Panc1 (cell line): Measurements from ENCODE around the gene CACUL1. TPM values are rescaled to one million over a fixed set of nuclear protein-coding genes. Genes with fewer than 3 reads are reported as not detected.

Experiments
- ATAC-seq: fragments of 200-7000 bp; cut with Tn5 transposase; 2 replicates; pipeline ENCODE4 v1.9.1; 2020; ENCODE audit warnings: mild to moderate bottlenecking, moderate library complexity
- BruUV-seq: library from RNA; stranded (reverse); fragments of 400-500 nt; replicated peaks from 2 replicates; lab custom pipeline; 2021; lab: Mats Ljungman, UMichigan
- CTCF ChIA-PET: fragments of 300-600 bp; sonication (Branson Sonifier 250); formaldehyde crosslinking; loops from one replicate; lab custom pipeline; 2022; ENCODE audit warnings: antibody characterized with exemption; lab: Charles Lee
- POLR2A ChIA-PET: fragments of 300-600 bp; sonication (Branson Sonifier 250); formaldehyde crosslinking; loops from one replicate; lab custom pipeline; 2022; ENCODE audit warnings: antibody characterized with exemption; lab: Charles Lee
- DNase-seq: peaks from one replicate; pipeline ENCODE4 v3.0.0-alpha.2; 2010; ENCODE audit warnings: low read depth, low spot score
- H3K27ac ChIP-seq: 2 replicates; pipeline ENCODE4 v1.5.1; 2011; ENCODE audit warnings: mild to moderate bottlenecking, low read length, inconsistent platforms
- H3K27me3 ChIP-seq: fragments of 200-500 bp; sonication (Bioruptor generic); 2 replicates; pipeline ENCODE4 v1.6.0; 2014; ENCODE audit warnings: low read length, inconsistent platforms; ENCODE audit not compliant: control insufficient read depth, insufficient read depth
- H3K36me3 ChIP-seq: fragments of 200-500 bp; sonication (Bioruptor generic); 2 replicates; pipeline ENCODE4 v1.5.1; 2014; ENCODE audit warnings: inconsistent platforms, mild to moderate bottlenecking, low read length, moderate library complexity; ENCODE audit not compliant: control insufficient read depth, insufficient read depth
- H3K4me1 ChIP-seq: 2 replicates; pipeline ENCODE4 v1.5.1; 2011; ENCODE audit warnings: inconsistent platforms, mild to moderate bottlenecking, low read length, moderate library complexity; ENCODE audit not compliant: control insufficient read depth, insufficient read depth
- H3K4me3 ChIP-seq, 2 experiments: 2 replicates each; pipeline ENCODE4 v1.5.1; 2011 to 2012; ENCODE audit warnings: low read depth in 2 of 2, low read length in 2 of 2, mild to moderate bottlenecking in 2 of 2, inconsistent platforms in 1 of 2, moderate library complexity in 1 of 2
- H3K9me3 ChIP-seq: fragments of 200-500 bp; sonication (Bioruptor generic); 2 replicates; pipeline ENCODE4 v1.5.1; 2014; ENCODE audit warnings: low read depth, mild to moderate bottlenecking, inconsistent platforms, low read length, moderate library complexity; ENCODE audit not compliant: control insufficient read depth, insufficient read depth
- POLR2AphosphoS5 ChIP-seq: IDR thresholded peaks from 2 replicates; pipeline ENCODE4 v1.6.1; 2012; ENCODE audit warnings: mild to moderate bottlenecking, low read depth, low read length, moderate library complexity
- SIN3A ChIP-seq: IDR thresholded peaks from 2 replicates; pipeline ENCODE4 v1.6.1; 2012; ENCODE audit warnings: low read depth, mild to moderate bottlenecking, low read length, moderate library complexity, borderline replicate concordance; ENCODE audit not compliant: insufficient read depth
- TCF7L2 ChIP-seq: IDR thresholded peaks from 2 replicates; pipeline ENCODE4 v1.6.1; 2011; ENCODE audit warnings: mild to moderate bottlenecking, low read depth, low read length, inconsistent platforms
- in situ Hi-C: cut with HindIII; loops from 2 replicates; pipeline ENCODE4 v1.10.0; 2016; ENCODE audit warnings: low sequenced_read_pairs, low pct_unique_long_range_greater_than_20kb
- intact Hi-C: fragments of 100-400 bp; cut with micrococcal nuclease; formaldehyde crosslinking; loops from one replicate; pipeline ENCODE4 v1.10.0; 2022; ENCODE audit not compliant: unreplicated experiment
- total RNA-seq: library from RNA; stranded (reverse); gene quantifications from one replicate; pipeline ENCODE4 v1.2.1, GENCODE V29; 2021; ENCODE audit not compliant: unreplicated experiment
- TF ChIP-seq, protein P1 (sequence below): fragments of 450-650 bp; IDR thresholded peaks from 2 replicates; pipeline ENCODE4 v1.5.1; 2017; ENCODE audit warnings: mild to moderate bottlenecking
- TF ChIP-seq, protein P2 (sequence below), 2 experiments: IDR thresholded peaks; 2 replicates each; pipeline ENCODE4 v1.6.1; 2011 to 2012; ENCODE audit warnings: low read depth in 2 of 2, control low read depth in 1 of 2, low read length in 1 of 2, mild to moderate bottlenecking in 1 of 2, moderate library complexity in 1 of 2; ENCODE audit not compliant: insufficient read depth in 1 of 2

The CACUL1 gene
- total RNA-seq, 1 experiment from 2014 or later: 44.1 TPM

- ChIA-PET POLR2A (no interaction called here), CTCF (no interaction called here)
- in situ Hi-C loops (no loop called here), intact Hi-C loops (no loop called here)
- no TSS peak for BruUV-seq
- TF ChIP-seq, protein P1, sequence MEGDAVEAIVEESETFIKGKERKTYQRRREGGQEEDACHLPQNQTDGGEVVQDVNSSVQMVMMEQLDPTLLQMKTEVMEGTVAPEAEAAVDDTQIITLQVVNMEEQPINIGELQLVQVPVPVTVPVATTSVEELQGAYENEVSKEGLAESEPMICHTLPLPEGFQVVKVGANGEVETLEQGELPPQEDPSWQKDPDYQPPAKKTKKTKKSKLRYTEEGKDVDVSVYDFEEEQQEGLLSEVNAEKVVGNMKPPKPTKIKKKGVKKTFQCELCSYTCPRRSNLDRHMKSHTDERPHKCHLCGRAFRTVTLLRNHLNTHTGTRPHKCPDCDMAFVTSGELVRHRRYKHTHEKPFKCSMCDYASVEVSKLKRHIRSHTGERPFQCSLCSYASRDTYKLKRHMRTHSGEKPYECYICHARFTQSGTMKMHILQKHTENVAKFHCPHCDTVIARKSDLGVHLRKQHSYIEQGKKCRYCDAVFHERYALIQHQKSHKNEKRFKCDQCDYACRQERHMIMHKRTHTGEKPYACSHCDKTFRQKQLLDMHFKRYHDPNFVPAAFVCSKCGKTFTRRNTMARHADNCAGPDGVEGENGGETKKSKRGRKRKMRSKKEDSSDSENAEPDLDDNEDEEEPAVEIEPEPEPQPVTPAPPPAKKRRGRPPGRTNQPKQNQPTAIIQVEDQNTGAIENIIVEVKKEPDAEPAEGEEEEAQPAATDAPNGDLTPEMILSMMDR: no peak
- TF ChIP-seq SIN3A: no peak
- TF ChIP-seq, protein P2, sequence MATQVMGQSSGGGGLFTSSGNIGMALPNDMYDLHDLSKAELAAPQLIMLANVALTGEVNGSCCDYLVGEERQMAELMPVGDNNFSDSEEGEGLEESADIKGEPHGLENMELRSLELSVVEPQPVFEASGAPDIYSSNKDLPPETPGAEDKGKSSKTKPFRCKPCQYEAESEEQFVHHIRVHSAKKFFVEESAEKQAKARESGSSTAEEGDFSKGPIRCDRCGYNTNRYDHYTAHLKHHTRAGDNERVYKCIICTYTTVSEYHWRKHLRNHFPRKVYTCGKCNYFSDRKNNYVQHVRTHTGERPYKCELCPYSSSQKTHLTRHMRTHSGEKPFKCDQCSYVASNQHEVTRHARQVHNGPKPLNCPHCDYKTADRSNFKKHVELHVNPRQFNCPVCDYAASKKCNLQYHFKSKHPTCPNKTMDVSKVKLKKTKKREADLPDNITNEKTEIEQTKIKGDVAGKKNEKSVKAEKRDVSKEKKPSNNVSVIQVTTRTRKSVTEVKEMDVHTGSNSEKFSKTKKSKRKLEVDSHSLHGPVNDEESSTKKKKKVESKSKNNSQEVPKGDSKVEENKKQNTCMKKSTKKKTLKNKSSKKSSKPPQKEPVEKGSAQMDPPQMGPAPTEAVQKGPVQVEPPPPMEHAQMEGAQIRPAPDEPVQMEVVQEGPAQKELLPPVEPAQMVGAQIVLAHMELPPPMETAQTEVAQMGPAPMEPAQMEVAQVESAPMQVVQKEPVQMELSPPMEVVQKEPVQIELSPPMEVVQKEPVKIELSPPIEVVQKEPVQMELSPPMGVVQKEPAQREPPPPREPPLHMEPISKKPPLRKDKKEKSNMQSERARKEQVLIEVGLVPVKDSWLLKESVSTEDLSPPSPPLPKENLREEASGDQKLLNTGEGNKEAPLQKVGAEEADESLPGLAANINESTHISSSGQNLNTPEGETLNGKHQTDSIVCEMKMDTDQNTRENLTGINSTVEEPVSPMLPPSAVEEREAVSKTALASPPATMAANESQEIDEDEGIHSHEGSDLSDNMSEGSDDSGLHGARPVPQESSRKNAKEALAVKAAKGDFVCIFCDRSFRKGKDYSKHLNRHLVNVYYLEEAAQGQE (IDR thresholded peaks at IDR 0.05; ENCODE audit: insufficient read depth in 1 of 2, low read depth in 2 of 2, low read length in 1 of 2): no peak
- no peak for TF ChIP-seq POLR2AphosphoS5
- TF ChIP-seq TCF7L2: no peak
- Histone ChIP-seq H3K4me3 (no peak overlapping the region), H3K36me3 (no peaks in the 10 kb centered on the region), H3K27me3 (no peaks in the 10 kb centered on the region), H3K4me1 (no peaks in the 10 kb centered on the region), H3K9me3 (no peaks in the 10 kb centered on the region), H3K27ac (no peak overlapping the region)
- ATAC-seq (no peak), DNase-seq (no peak)
Observed at GRCh38 chr10:118778727-118779126, 24.0 kb upstream of the CACUL1 start.

- CTCF ChIA-PET: no interaction called here
- TF ChIP-seq TCF7L2 (no peak), SIN3A (no peak), POLR2AphosphoS5 (no peak)
- no peak overlapping the region for H3K27ac ChIP-seq
- ATAC-seq (no peak), DNase-seq (no peak)
- no peaks in the 10 kb centered on the region for H3K9me3 ChIP-seq
- POLR2A ChIA-PET: interaction anchor here (0.6 kb wide), 1 partner anchor 18 kb away, joined by 3 read pairs; no protein-coding TSS in a partner anchor
- intact Hi-C loops: no loop called here
- H3K27me3 ChIP-seq: no peaks in the 10 kb centered on the region
- in situ Hi-C loops: no loop called here
- H3K4me3 ChIP-seq: no peak overlapping the region
- BruUV-seq: no TSS peak
- no peaks in the 10 kb centered on the region for H3K4me1 ChIP-seq
- H3K36me3 ChIP-seq: no peaks in the 10 kb centered on the region
Observed at GRCh38 chr10:118776960-118777359, 22.2 kb upstream of the CACUL1 start.

GRCh38 chr10:118776033-118776432, 21.3 kb upstream of the CACUL1 start:
- intact Hi-C loops: no loop called here
- BruUV-seq: no TSS peak
- Histone ChIP-seq H3K4me3 (no peak overlapping the region), H3K27ac (no peak overlapping the region), H3K27me3 (no peaks in the 10 kb centered on the region), H3K36me3 (no peaks in the 10 kb centered on the region), H3K4me1 (no peaks in the 10 kb centered on the region), H3K9me3 (no peaks in the 10 kb centered on the region)
- TF ChIP-seq, protein P1: no peak
- TF ChIP-seq, protein P2 (IDR thresholded peaks at IDR 0.05; ENCODE audit: insufficient read depth in 1 of 2, low read depth in 2 of 2, low read length in 1 of 2): no peak
- no peak for TF ChIP-seq SIN3A
- no peak for TF ChIP-seq TCF7L2
- no peak for TF ChIP-seq POLR2AphosphoS5
- ChIA-PET CTCF (no interaction called here), POLR2A (no interaction called here)
- in situ Hi-C loops: no loop called here
- ATAC-seq (no peak), DNase-seq (no peak)
